H9 (cell line): ENCODE measurements around the gene P3H3. TPM values are rescaled to one million over a fixed set of nuclear protein-coding genes. Genes with fewer than 3 reads are reported as not detected.

Source experiments
- DNase-seq: peaks from one replicate; pipeline ENCODE4 v3.0.0-alpha.2; 2017
- H2AFZ ChIP-seq: one replicate; pipeline ENCODE4 v1.6.1; 2013; ENCODE audit warnings: mild to moderate bottlenecking, low read length, control low read depth, moderate library complexity
- H2AK5ac ChIP-seq: 2 replicates; pipeline ENCODE4 v1.6.1; 2013; ENCODE audit warnings: low read length, control low read depth, mixed read lengths; ENCODE audit not compliant: insufficient read length
- H2BK120ac ChIP-seq: one replicate; pipeline ENCODE4 v1.6.1; 2013; ENCODE audit warnings: low read depth, mild to moderate bottlenecking, low read length, control low read depth, inconsistent platforms; ENCODE audit not compliant: poor library complexity, severe bottlenecking
- H2BK12ac ChIP-seq: 2 replicates; pipeline ENCODE4 v1.6.1; 2013; ENCODE audit warnings: low read length, control low read depth, mixed read lengths, low read depth; ENCODE audit not compliant: insufficient read length
- H2BK15ac ChIP-seq: 2 replicates; pipeline ENCODE4 v1.6.1; 2013; ENCODE audit warnings: low read depth, low read length, control low read depth
- H2BK20ac ChIP-seq: one replicate; pipeline ENCODE4 v1.6.1; 2013; ENCODE audit warnings: low read depth, mild to moderate bottlenecking, low read length, control low read depth, inconsistent platforms; ENCODE audit not compliant: poor library complexity, severe bottlenecking
- H2BK5ac ChIP-seq: 2 replicates; pipeline ENCODE4 v1.6.1; 2013; ENCODE audit warnings: low read length, control low read depth, mixed read lengths; ENCODE audit not compliant: insufficient read length
- H3K14ac ChIP-seq: 2 replicates; pipeline ENCODE4 v1.6.1; 2013; ENCODE audit warnings: low read length, control low read depth; ENCODE audit not compliant: insufficient read depth
- H3K18ac ChIP-seq: 2 replicates; pipeline ENCODE4 v1.6.1; 2013; ENCODE audit warnings: low read depth, mild to moderate bottlenecking, mixed read lengths, low read length, control low read depth; ENCODE audit not compliant: insufficient read length
- H3K23ac ChIP-seq: 2 replicates; pipeline ENCODE4 v1.6.1; 2013; ENCODE audit warnings: low read length, control low read depth, mixed read lengths, low read depth; ENCODE audit not compliant: insufficient read length
- H3K23me2 ChIP-seq: 2 replicates; pipeline ENCODE4 v1.6.1; 2013; ENCODE audit warnings: low read depth, mild to moderate bottlenecking, mixed read lengths, low read length, control low read depth; ENCODE audit not compliant: insufficient read length, poor library complexity, severe bottlenecking
- H3K27ac ChIP-seq: 2 replicates; pipeline ENCODE4 v1.5.1; 2013; ENCODE audit warnings: low read length, control low read depth, mixed read lengths, low read depth; ENCODE audit not compliant: insufficient read length
- H3K27me3 ChIP-seq: 2 replicates; pipeline ENCODE4 v1.6.1; 2013; ENCODE audit warnings: low read length, control low read depth, inconsistent platforms; ENCODE audit not compliant: insufficient read depth
- H3K4ac ChIP-seq: 2 replicates; pipeline ENCODE4 v1.6.1; 2013; ENCODE audit warnings: low read depth, mild to moderate bottlenecking, control low read depth, inconsistent platforms, low read length, moderate library complexity
- H3K4me1 ChIP-seq: 2 replicates; pipeline ENCODE4 v1.6.1; 2013; ENCODE audit warnings: low read length, control low read depth, inconsistent platforms; ENCODE audit not compliant: insufficient read depth
- H3K4me2 ChIP-seq: 2 replicates; pipeline ENCODE4 v1.6.1; 2013; ENCODE audit warnings: low read length, control low read depth, mixed read lengths; ENCODE audit not compliant: insufficient read length, insufficient read depth
- H3K56ac ChIP-seq: 2 replicates; pipeline ENCODE4 v1.6.1; 2013; ENCODE audit warnings: low read depth, mild to moderate bottlenecking, mixed read lengths, low read length, control low read depth; ENCODE audit not compliant: insufficient read length
- H3K79me1 ChIP-seq: 2 replicates; pipeline ENCODE4 v1.6.1; 2013; ENCODE audit warnings: low read depth, mild to moderate bottlenecking, moderate library complexity, low read length, control low read depth, inconsistent platforms; ENCODE audit not compliant: insufficient read depth, poor library complexity, severe bottlenecking
- H3K79me2 ChIP-seq: 2 replicates; pipeline ENCODE4 v1.6.1; 2013; ENCODE audit warnings: low read length, control low read depth, inconsistent platforms; ENCODE audit not compliant: insufficient read depth
- H3K9ac ChIP-seq: 2 replicates; pipeline ENCODE4 v1.6.1; 2013; ENCODE audit warnings: low read length, control low read depth, mixed read lengths; ENCODE audit not compliant: insufficient read length; ENCODE audit errors: extremely low read depth
- H3K9me3 ChIP-seq: one replicate; pipeline ENCODE4 v1.6.1; 2013; ENCODE audit warnings: low read depth, low read length, inconsistent platforms; ENCODE audit not compliant: control insufficient read depth
- H3T11ph ChIP-seq: one replicate; pipeline ENCODE4 v1.6.1; 2013; ENCODE audit warnings: mild to moderate bottlenecking, low read length, control low read depth, inconsistent platforms
- H4K20me1 ChIP-seq: one replicate; pipeline ENCODE4 v1.6.1; 2013; ENCODE audit not compliant: control insufficient read depth, insufficient read length, insufficient read depth
- H4K5ac ChIP-seq: 2 replicates; pipeline ENCODE4 v1.6.1; 2013; ENCODE audit warnings: low read depth, mild to moderate bottlenecking, mixed read lengths, low read length, control low read depth; ENCODE audit not compliant: insufficient read length
- H4K8ac ChIP-seq: replicated peaks from 2 replicates; pipeline ENCODE4 v1.6.1; 2013; ENCODE audit warnings: low read length, control low read depth, mixed read lengths, low read depth; ENCODE audit not compliant: insufficient read length
- H4K91ac ChIP-seq: 2 replicates; pipeline ENCODE4 v1.6.1; 2013; ENCODE audit warnings: low read depth, mild to moderate bottlenecking, moderate library complexity, mixed read lengths, low read length, control low read depth; ENCODE audit not compliant: insufficient read length
- H3K27ac Mint-ChIP-seq, 3 experiments: 2 replicates in 2 of 3; 3 replicates in 1 of 3; pipeline ENCODE4 v1.8.0; 2020 to 2021; ENCODE audit warnings: mixed read lengths in 3 of 3, mild to moderate bottlenecking in 1 of 3, moderate library complexity in 1 of 3
- H3K27me3 Mint-ChIP-seq: 2 replicates; pipeline ENCODE4 v1.8.0; 2021; ENCODE audit warnings: low read depth, mild to moderate bottlenecking, moderate library complexity, mixed read lengths
- H3K36me3 Mint-ChIP-seq, 3 experiments: 2 replicates in 2 of 3; 3 replicates in 1 of 3; pipeline ENCODE4 v1.8.0; 2020 to 2021; ENCODE audit warnings: low read depth in 3 of 3, mixed read lengths in 3 of 3; ENCODE audit not compliant: insufficient read depth in 1 of 3
- H3K4me1 Mint-ChIP-seq, 2 experiments: 2 replicates each; pipeline ENCODE4 v1.8.0; 2020; ENCODE audit warnings: mixed read lengths in 2 of 2
- H3K4me3 Mint-ChIP-seq, 2 experiments: 2 replicates in 1 of 2; 3 replicates in 1 of 2; pipeline ENCODE4 v1.8.0; 2020 to 2021; ENCODE audit warnings: mild to moderate bottlenecking in 2 of 2, mixed read lengths in 2 of 2, moderate library complexity in 1 of 2
- H3K9me3 Mint-ChIP-seq, 2 experiments: 2 replicates in 1 of 2; 3 replicates in 1 of 2; pipeline ENCODE4 v1.8.0; 2020; ENCODE audit warnings: mild to moderate bottlenecking in 2 of 2, mixed read lengths in 2 of 2, moderate library complexity in 1 of 2
- WGBS: extraction: QIAGEN DNeasy Blood & Tissue Kit; methylation state at CpG from one replicate; pipeline ENCODE4 v1.1.7; 2013; ENCODE audit warnings: missing lambda C conversion rate, low lambda C conversion rate, mixed read lengths; ENCODE audit not compliant: insufficient read length; ENCODE audit errors: extremely low coverage; 5-methylcytosine and 5-hydroxymethylcytosine counted together
- total RNA-seq: library from RNA; stranded (reverse); gene quantifications from 2 replicates; pipeline ENCODE4 v1.2.1, GENCODE V29; 2021
- TF ChIP-seq, protein P1 (sequence below): fragments of 200-600 bp; sonication (generic); conservative IDR thresholded peaks from 3 replicates; pipeline ENCODE4 v1.8.0; 2021; ENCODE audit warnings: antibody characterized with exemption, mild to moderate bottlenecking

The P3H3 gene
- total RNA-seq, 1 experiment from 2014 or later, result 55.0 TPM

DNA sequence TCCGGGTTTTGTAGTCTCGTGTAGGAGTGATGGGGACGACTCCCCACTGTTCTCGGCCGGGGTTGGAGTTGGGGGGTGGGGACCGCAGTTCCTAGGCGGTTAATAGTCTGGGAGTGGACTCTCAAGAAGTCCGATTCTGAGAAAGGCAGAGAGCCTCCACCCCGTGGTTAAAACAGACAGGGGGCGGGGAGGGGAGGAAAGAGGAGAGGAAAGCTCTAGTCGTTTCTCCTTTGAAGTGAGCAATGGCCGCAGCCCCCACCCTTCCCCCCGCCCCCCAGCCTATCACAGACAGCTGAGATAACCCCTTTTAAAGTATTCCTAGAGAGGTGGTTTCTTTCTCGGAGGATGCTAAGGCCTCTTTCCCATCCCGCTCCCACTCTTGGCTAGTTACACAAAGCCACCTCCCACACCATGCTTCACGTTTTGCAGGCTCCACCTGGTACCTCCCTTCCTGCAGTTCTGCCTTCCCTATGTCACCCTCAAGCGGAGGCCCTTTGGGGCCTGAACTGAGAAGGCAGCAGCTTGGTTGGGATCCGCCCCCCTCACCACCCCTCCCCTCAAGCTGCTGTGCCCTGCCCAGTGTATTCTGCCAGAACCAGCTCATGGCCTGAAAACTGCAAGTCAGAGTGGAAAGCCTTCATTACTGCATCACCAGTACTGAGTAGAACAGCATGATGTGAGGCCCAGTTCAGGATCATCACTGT lies 24.6 kb downstream of the P3H3 start:
- no CpG with 5 or more reads among the region's 18 CpGs for WGBS
- Histone ChIP-seq H3K23me2 (peaks cover 16% of the 10 kb centered on the region), H4K20me1 (peaks cover 2% of the 10 kb centered on the region), H3K4me1 (no peaks in the 10 kb centered on the region; the same call in 1 of the 2 replicates), H3K9me3 (no peaks in the 10 kb centered on the region), H3K79me2 (peaks cover 5% of the 10 kb centered on the region; the same call in 1 of the 2 replicates), H4K91ac (no peak overlapping the region), H3K27ac (no peak overlapping the region), H3K9ac (no peak overlapping the region), H2BK5ac (no peak overlapping the region), H2BK15ac (no peak overlapping the region), H3K4me2 (peak overlapping the region; percentile 71), H2BK12ac (no peak overlapping the region), H3K23ac (no peak overlapping the region), H4K8ac (no peak overlapping the region), H3K27me3 (no peaks in the 10 kb centered on the region), H3K14ac (no peak overlapping the region), H3T11ph (no peak overlapping the region), H2BK120ac (no peak overlapping the region), H4K5ac (no peak overlapping the region), H3K79me1 (no peaks in the 10 kb centered on the region), H2AK5ac (no peak overlapping the region), H2AFZ (no peak overlapping the region), H3K18ac (no peak overlapping the region), H3K56ac (no peak overlapping the region), H3K4ac (no peak overlapping the region), H2BK20ac (no peak overlapping the region)
- peaks cover 27 to 61% (median 57%) of the 10 kb centered on the region in 3 experiments; a peak in 6 of 7 replicates for H3K36me3 Mint-ChIP-seq
- DNase-seq, result peak; percentile 83
- H3K9me3 Mint-ChIP-seq, result no peaks in the 10 kb centered on the region; a peak in 1 of 5 replicates
- peak overlapping the region; percentile 94 to 98 for H3K4me3 Mint-ChIP-seq
- no peaks in the 10 kb centered on the region for H3K27me3 Mint-ChIP-seq
- peak overlapping the region; percentile 89 to 99 (median 97) for H3K27ac Mint-ChIP-seq
- TF ChIP-seq, protein P1, sequence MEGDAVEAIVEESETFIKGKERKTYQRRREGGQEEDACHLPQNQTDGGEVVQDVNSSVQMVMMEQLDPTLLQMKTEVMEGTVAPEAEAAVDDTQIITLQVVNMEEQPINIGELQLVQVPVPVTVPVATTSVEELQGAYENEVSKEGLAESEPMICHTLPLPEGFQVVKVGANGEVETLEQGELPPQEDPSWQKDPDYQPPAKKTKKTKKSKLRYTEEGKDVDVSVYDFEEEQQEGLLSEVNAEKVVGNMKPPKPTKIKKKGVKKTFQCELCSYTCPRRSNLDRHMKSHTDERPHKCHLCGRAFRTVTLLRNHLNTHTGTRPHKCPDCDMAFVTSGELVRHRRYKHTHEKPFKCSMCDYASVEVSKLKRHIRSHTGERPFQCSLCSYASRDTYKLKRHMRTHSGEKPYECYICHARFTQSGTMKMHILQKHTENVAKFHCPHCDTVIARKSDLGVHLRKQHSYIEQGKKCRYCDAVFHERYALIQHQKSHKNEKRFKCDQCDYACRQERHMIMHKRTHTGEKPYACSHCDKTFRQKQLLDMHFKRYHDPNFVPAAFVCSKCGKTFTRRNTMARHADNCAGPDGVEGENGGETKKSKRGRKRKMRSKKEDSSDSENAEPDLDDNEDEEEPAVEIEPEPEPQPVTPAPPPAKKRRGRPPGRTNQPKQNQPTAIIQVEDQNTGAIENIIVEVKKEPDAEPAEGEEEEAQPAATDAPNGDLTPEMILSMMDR, result no peak
- H3K4me1 Mint-ChIP-seq, result peaks cover 24 to 26% of the 10 kb centered on the region in 2 experiments
